Natural killer cell treated with Interleukin-12 subunit alpha and Interleukin-12 subunit beta and Interleukin-15 and Interleukin-18, amount 100 ng/mL, for 72 hours (primary cell): ENCODE measurements around the gene ARHGAP18. TPM values are rescaled to one million over a fixed set of nuclear protein-coding genes. Genes with fewer than 3 reads are reported as not detected.

ENCODE experiments used
- ATAC-seq, 2 donors: fragments of 150-1000 bp; cut with Tn5 transposase in 1 of 2; sonication (Bioruptor Pico), chemical (Tn5 transposase) in 1 of 2; 2 replicates each; pipeline ENCODE4 v1.10.0; 2021
- DNase-seq: peaks from one replicate; pipeline ENCODE4 v3.0.0; 2022; ENCODE audit warnings: low spot score
- H3K27ac Mint-ChIP-seq, 2 donors: 1 replicate in 1 of 2; 2 replicates in 1 of 2; pipeline ENCODE4 v1.8.0; 2022; ENCODE audit warnings: mixed read lengths in 2 of 2, mild to moderate bottlenecking in 1 of 2, moderate library complexity in 1 of 2
- H3K27me3 Mint-ChIP-seq, 2 donors: 1 replicate in 1 of 2; 2 replicates in 1 of 2; pipeline ENCODE4 v1.8.0; 2022; ENCODE audit warnings: mixed read lengths in 2 of 2
- H3K36me3 Mint-ChIP-seq: one replicate; pipeline ENCODE4 v1.8.0; 2022; ENCODE audit warnings: mixed read lengths
- H3K4me1 Mint-ChIP-seq, 2 donors: 1 replicate in 1 of 2; 2 replicates in 1 of 2; pipeline ENCODE4 v1.8.0; 2022; ENCODE audit warnings: low read depth in 2 of 2, mixed read lengths in 2 of 2, mild to moderate bottlenecking in 1 of 2
- H3K4me3 Mint-ChIP-seq: one replicate; pipeline ENCODE4 v1.8.0; 2022; ENCODE audit warnings: mixed read lengths
- H3K9me3 Mint-ChIP-seq: 2 replicates; pipeline ENCODE4 v1.8.0; 2022; ENCODE audit warnings: mixed read lengths
- total RNA-seq, 2 donors: library from RNA; stranded (reverse); gene quantifications; one replicate each; pipeline ENCODE4 v1.2.3, GENCODE V29; 2022

Gene ARHGAP18
- total RNA-seq, 2 donors from 2014 or later = 10.4 to 14.3 TPM

DNA sequence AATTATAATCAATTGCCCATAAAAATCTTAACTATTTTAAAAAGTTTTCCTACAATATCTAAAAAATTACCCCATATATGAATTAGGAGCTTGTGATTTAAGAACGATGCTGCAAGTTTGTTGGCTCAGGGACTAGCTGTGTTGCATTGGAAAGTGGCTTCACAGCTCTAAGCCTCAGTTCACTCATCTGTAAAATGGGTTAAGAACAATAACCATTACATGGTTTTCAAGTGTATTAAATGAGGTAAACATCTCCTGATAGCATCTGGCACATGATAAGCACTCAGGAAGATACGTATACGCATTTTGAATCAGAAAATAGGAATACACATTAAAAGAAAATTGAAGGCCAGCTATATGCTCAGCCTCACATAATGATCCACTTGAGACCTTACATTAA is 76.4 kb downstream of the ARHGAP18 start:
- ATAC-seq = no peak
- no peaks in the 10 kb centered on the region for H3K27me3 Mint-ChIP-seq
- no peak overlapping the region for H3K4me3 Mint-ChIP-seq

DNA sequence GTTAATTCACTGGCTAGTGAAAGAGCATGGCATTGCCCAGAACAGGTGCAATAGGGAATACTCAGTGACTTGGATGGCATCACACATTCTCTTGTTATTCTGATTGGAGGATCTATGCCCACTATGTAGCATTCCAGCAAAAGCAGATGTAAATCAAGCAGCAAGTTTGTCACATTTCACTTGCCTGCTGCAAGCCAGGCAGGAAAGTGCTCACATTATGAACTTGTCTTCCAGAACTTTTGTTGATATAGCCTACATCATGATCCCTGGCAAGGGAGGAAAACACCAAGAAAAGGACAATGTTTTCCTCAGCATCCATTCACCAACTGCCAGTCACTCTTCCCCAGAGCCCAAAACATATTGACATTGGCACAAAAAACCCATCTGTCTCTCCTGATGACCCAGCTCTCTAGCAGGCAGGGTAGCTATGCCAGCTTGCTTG is 77.8 kb downstream of the ARHGAP18 start:
- DNase-seq (no peak), ATAC-seq (no peak)
- H3K9me3 Mint-ChIP-seq = no peaks in the 10 kb centered on the region
- H3K27ac Mint-ChIP-seq = no peak overlapping the region
- no peaks in the 10 kb centered on the region for H3K27me3 Mint-ChIP-seq
- no peak overlapping the region for H3K4me3 Mint-ChIP-seq
- H3K4me1 Mint-ChIP-seq = peaks cover 0 to 4% of the 10 kb centered on the region in 2 donors
- peaks cover 2% of the 10 kb centered on the region for H3K36me3 Mint-ChIP-seq

More for the DNA sequence above, 76.4 kb downstream of the ARHGAP18 start:
- no peak overlapping the region for H3K27ac Mint-ChIP-seq
- H3K36me3 Mint-ChIP-seq = peaks cover 9% of the 10 kb centered on the region
- DNase-seq = no peak
- peaks cover 0 to 4% of the 10 kb centered on the region in 2 donors for H3K4me1 Mint-ChIP-seq
- H3K9me3 Mint-ChIP-seq = no peaks in the 10 kb centered on the region

DNA sequence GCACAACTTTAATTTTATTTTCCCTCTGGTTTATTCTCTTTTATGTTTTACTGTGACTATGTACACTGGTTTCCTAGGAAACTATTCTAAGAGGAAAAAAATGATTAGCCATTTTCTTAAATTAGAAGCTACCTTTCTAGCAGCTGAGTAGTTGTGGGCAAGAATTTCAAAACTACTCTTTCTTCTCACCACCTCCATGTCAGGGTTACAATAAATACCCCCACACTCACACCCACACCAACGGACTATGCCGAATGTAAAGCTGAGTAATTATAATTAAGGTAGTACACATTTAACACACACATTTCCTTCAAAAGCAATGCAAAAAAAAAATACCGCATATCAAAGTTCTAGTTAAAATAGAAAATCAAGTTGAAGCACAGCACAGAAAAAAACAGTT is 78.9 kb downstream of the ARHGAP18 start:
- no peak overlapping the region for H3K4me3 Mint-ChIP-seq
- DNase-seq (no peak), ATAC-seq (no peak)
- no peak overlapping the region for H3K27ac Mint-ChIP-seq
- no peaks in the 10 kb centered on the region for H3K36me3 Mint-ChIP-seq
- H3K27me3 Mint-ChIP-seq = no peaks in the 10 kb centered on the region
- H3K9me3 Mint-ChIP-seq = no peaks in the 10 kb centered on the region
- peaks cover 0 to 4% of the 10 kb centered on the region in 2 donors for H3K4me1 Mint-ChIP-seq

DNA sequence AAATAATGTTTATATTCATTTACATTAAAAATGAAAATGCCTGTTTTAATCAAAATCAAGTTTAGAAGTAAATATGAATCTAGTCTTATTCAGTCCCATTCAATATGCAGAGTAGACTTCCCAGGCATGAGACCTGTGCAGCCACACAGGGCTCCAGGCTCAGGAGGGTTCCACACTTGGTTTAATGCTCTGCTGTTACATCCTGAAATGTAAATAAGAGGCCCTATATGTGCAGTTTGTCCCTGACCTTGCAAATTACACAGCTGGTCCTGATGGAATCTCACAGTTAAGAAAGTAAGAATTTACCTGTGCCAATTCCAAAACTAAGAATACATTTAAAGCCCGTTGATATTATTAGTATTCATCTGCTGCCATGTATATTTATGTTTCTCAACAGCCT is 79.4 kb downstream of the ARHGAP18 start:
- DNase-seq = no peak
- Mint-ChIP-seq H3K9me3 (no peaks in the 10 kb centered on the region), H3K4me3 (no peak overlapping the region), H3K4me1 (peaks cover 0 to 4% of the 10 kb centered on the region in 2 donors), H3K27ac (no peak overlapping the region), H3K36me3 (no peaks in the 10 kb centered on the region), H3K27me3 (no peaks in the 10 kb centered on the region)
- ATAC-seq = no peak

DNA sequence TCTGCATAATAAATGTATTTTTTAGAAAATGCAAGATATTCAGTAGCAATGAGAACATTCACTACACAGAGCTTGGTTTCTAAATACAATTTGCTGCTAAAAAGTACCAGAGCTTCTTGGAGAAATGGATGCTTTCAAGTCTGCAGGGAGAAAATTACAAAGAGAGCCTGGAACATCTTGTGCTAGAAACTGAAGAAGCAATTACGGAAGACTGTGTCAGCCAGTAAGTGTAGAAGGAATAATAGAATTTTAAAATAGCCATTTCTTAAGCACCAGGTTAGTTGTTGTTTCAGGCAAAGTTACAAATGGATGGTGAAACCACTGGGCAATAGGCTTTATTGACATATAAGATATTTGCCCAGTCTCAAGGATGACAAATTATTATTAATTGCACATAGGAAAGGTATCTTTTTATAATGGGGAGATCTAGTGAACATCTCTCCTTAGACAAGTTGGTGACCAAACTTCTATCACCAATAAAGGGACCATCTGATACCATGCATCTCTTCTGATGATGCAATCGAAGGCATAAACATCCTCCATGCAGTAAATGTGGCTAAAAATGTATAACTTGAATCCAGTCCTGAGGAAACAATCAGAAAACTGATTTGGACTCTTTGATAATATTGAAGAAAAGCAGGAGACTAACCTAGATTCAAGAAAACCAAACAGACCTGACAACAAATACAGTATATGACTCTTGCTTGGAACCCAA is 81.7 kb downstream of the ARHGAP18 start:
- Mint-ChIP-seq H3K27me3 (no peaks in the 10 kb centered on the region), H3K4me1 (no peaks in the 10 kb centered on the region), H3K4me3 (no peak overlapping the region), H3K9me3 (no peaks in the 10 kb centered on the region), H3K27ac (no peak overlapping the region), H3K36me3 (no peaks in the 10 kb centered on the region)
- ATAC-seq = no peak
- DNase-seq = no peak

DNA sequence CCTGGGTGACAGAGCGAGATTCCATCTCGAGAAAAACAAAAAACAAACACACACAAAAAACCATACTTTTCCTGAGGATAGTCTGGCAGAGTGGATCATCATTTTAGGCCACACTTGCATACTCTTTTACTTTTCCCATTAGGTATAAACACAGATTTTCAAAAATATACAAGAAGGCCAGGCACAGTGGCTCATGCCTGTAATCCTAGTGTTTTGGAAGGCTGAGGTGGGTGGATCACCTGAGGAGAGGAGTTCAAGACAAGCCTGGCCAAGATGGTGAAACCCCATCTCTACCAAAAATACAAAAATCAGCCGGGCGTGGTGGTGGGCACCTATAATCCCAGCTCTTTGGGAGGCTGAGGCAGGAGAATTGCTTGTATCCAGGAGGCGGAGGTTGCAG is 85.5 kb downstream of the ARHGAP18 start:
- Mint-ChIP-seq H3K27me3 (no peaks in the 10 kb centered on the region), H3K4me3 (no peak overlapping the region)

DNA sequence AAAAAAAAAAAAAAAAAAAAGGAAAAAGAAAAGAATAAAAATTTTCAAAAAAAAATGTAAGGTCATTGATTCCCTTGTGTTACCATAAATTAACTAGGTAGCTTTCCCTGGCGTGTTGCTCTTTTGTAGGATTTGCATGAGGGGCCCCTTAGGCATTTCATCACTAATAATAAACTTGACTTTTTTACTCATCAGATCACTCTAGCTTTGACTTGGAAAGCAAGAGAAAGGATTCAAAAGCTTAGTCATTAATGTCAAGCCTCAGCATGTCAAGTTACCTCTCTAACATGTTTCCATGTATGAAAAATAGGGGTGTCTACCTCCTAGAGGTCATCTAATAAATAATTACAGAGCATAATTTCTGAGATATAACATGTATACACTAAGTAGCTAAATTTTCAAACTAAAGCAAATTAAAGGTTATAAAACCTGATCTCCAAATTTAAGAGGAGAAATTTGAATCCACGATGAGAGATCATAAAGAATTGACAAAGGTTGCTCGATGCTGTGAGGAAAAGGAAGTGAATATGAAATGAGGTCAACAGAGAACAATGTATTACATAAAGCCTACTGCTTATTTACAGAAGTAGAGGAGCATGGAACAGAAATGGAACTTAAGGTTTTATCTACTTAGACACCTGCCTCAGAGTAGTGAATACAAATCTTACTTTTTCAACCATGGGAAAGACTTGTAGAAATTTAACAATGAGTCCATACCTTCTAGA is 86.8 kb downstream of the ARHGAP18 start:
- H3K9me3 Mint-ChIP-seq = no peaks in the 10 kb centered on the region

More for the DNA sequence above, 85.5 kb downstream of the ARHGAP18 start:
- Mint-ChIP-seq H3K4me1 (no peaks in the 10 kb centered on the region), H3K27ac (no peak overlapping the region), H3K9me3 (no peaks in the 10 kb centered on the region), H3K36me3 (no peaks in the 10 kb centered on the region)
- no peak for ATAC-seq
- DNase-seq = no peak

DNA sequence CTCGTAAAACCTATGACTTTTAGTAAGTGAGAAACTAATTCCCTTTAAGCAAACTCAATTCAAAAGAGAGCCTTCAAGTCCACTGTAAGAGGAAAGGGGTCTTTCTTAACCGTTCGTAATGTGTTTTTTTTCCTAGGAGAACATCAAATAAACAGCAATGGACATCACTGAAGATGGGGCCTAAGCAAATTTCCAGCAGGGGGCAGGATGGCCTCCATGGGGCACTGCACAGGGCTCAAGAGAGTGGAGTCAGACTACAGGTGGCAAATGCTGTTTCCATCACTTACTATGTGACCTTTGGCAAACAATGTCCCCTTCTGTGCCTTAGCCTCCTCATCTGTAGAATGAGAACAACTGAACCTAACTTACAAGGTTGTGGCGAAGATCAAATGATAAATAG is 88.7 kb downstream of the ARHGAP18 start:
- no peak overlapping the region for H3K27ac Mint-ChIP-seq
- H3K9me3 Mint-ChIP-seq = no peaks in the 10 kb centered on the region
- DNase-seq = no peak
- H3K27me3 Mint-ChIP-seq = no peaks in the 10 kb centered on the region
- no peaks in the 10 kb centered on the region for H3K36me3 Mint-ChIP-seq
- H3K4me3 Mint-ChIP-seq = no peak overlapping the region
- peaks cover 0 to 3% of the 10 kb centered on the region in 2 donors for H3K4me1 Mint-ChIP-seq
- peak; percentile 67 to 71 for ATAC-seq

More for the DNA sequence above, 86.8 kb downstream of the ARHGAP18 start:
- DNase-seq (no peak), ATAC-seq (no peak)
- no peak overlapping the region for H3K4me3 Mint-ChIP-seq
- H3K36me3 Mint-ChIP-seq = no peaks in the 10 kb centered on the region
- H3K27me3 Mint-ChIP-seq = no peaks in the 10 kb centered on the region
- peaks cover 0 to 3% of the 10 kb centered on the region in 2 donors for H3K4me1 Mint-ChIP-seq
- H3K27ac Mint-ChIP-seq = no peak overlapping the region

DNA sequence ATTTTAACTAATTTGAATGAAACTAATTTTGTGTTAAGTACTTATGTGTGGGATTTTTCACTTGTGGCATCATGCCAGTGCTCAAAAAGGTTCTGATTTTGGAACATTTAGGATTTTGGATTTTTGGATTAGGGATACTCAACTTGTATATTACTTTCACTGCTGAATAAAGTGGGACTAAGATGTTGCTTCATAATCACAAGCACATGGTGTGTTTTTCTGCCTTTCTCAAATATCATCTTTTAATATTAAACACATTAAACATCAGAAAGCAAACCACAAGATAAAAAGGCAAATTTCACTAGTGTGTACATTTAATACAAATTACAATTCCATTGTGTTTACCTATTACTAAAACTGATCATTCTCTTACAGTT is 89.8 kb downstream of the ARHGAP18 start:
- Mint-ChIP-seq H3K27me3 (no peaks in the 10 kb centered on the region), H3K36me3 (no peaks in the 10 kb centered on the region), H3K4me3 (no peak overlapping the region), H3K4me1 (peaks cover 0 to 3% of the 10 kb centered on the region in 2 donors), H3K27ac (no peak overlapping the region), H3K9me3 (no peaks in the 10 kb centered on the region)
- no peak for DNase-seq
- no peak for ATAC-seq

DNA sequence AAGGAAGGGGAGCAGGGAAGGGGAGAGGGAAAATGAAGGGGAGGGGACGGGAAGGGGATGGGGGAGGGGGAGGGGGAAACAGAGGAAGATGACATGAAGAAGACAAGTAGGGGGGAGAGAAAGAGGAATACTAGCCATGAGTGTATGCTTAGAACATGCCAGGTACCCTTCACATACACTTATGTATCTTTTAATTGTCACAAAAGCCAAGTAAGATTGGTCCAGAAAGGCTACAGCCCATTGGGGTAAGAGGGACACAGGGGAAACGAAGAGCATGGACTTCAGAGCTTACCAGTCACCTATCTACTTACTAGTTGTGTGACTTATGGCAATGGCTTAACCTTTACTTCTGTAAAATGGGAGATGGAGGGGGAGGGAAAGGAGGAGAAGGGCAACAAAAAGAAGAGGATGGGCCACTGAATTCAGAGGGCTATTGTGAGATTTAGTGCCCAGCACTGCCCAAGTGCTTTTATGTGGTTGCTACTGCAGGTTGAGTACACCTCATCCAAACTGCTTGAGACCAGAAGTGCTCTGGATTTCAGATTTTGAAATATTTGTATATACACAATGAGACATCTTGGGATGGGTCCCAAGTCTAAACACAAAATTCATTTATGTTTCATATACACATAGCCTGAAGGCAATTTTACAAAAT is 90.3 kb downstream of the ARHGAP18 start:
- ATAC-seq (no peak), DNase-seq (no peak)
- H3K27ac Mint-ChIP-seq = no peak overlapping the region
- H3K9me3 Mint-ChIP-seq = no peaks in the 10 kb centered on the region
- H3K27me3 Mint-ChIP-seq = no peaks in the 10 kb centered on the region
- no peaks in the 10 kb centered on the region for H3K36me3 Mint-ChIP-seq
- H3K4me3 Mint-ChIP-seq = no peak overlapping the region
- H3K4me1 Mint-ChIP-seq = peaks cover 0 to 3% of the 10 kb centered on the region in 2 donors

DNA sequence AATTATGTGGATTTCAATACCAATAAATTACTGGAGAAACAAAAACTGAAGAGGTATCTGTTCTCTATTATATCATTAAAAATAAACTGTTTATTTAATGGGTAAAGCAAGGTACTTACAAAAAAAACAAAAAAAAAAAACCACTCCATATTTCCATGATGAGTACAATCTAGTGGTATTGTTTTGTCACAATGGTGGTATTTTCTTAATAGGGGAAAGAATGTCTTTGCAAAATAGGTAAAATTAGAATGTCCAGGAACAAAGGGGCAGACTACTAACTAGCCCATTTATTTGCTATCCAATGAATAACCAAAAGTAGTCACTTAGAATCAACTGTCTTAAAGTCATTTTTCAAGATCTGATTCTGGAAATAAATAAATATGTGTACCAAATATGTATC is 92.0 kb downstream of the ARHGAP18 start:
- ATAC-seq = no peak
- Mint-ChIP-seq H3K4me3 (no peak overlapping the region), H3K36me3 (no peaks in the 10 kb centered on the region), H3K27me3 (no peaks in the 10 kb centered on the region), H3K4me1 (peaks cover 0 to 3% of the 10 kb centered on the region in 2 donors), H3K27ac (no peak overlapping the region), H3K9me3 (no peaks in the 10 kb centered on the region)
- DNase-seq = no peak

DNA sequence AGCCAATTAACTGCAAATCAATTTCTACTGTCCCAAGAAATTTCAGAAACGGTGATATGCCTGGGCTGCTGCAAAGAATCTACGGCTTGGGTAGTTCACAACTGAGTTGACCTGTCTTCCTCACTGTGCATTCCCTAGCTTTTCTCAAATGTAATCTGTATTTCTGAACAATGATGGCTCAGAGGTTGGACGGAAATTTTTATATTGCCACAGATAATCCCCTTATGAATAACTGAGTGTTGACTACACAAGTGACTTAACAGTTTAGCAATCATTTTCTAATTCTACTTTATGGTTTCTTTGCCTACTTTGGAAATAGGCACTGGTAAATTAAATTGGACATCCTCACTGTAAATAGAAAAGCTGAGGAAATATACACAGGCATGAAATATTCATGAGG is 94.5 kb downstream of the ARHGAP18 start:
- Mint-ChIP-seq H3K27me3 (no peaks in the 10 kb centered on the region), H3K4me3 (no peak overlapping the region), H3K27ac (no peak overlapping the region), H3K9me3 (no peaks in the 10 kb centered on the region), H3K4me1 (peaks cover 0 to 3% of the 10 kb centered on the region in 2 donors), H3K36me3 (no peaks in the 10 kb centered on the region)
- no peak for ATAC-seq
- no peak for DNase-seq

DNA sequence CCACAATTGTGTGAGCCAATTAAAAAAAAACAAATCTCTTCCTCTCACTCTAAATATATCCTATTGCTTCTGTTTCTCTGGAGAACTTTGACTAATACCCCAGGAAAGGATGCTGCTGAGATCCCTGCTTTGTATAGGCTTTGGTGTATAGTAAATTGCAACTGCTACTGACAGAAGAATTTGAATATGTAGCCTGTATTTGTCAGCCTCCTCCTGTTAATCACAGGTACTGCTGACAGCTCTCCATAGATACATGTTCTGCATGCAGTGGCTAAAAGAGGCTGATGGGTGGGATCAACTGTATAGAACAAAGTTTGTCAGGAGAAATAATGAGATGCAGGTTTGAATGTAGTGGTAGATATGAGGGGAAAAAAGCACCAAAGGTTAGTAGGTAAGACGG is 95.0 kb downstream of the ARHGAP18 start:
- Mint-ChIP-seq H3K4me1 (peaks cover 0 to 3% of the 10 kb centered on the region in 2 donors), H3K9me3 (no peaks in the 10 kb centered on the region), H3K4me3 (no peak overlapping the region), H3K36me3 (no peaks in the 10 kb centered on the region), H3K27me3 (no peaks in the 10 kb centered on the region), H3K27ac (no peak overlapping the region)
- ATAC-seq (no peak), DNase-seq (no peak)

DNA sequence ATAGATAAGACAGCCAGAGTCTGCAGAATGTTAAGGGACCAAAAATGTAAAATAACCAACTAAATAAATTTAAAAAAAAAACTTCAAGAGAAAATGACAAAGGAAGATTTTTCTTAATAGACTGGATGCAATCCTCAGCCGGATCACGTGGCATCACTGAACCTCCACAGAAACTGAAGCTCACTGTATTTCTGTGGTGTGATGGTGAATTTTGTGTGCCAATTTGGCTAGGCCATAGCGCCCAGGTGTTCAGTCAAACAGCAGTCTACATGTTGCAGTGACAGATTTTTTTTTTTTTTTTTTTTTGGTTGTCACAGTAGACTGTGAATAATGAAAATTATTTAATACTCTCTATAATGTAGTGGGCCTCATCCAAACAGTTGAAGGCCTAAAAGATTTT is 95.5 kb downstream of the ARHGAP18 start:
- Mint-ChIP-seq H3K9me3 (no peaks in the 10 kb centered on the region), H3K27me3 (no peaks in the 10 kb centered on the region), H3K4me3 (no peak overlapping the region), H3K36me3 (no peaks in the 10 kb centered on the region), H3K4me1 (peaks cover 0 to 3% of the 10 kb centered on the region in 2 donors), H3K27ac (no peak overlapping the region)
- ATAC-seq (no peak), DNase-seq (no peak)
